GM18520 (cell line): ENCODE data around the gene FUT2.
"Not testable (repeated sequence)": the region's sequence is repeated elsewhere in the genome, so short reads cannot be mapped to it uniquely, and the experiment has no call there.

Experiments used
- ATAC-seq: cut with Tn5 transposase; IDR thresholded peaks from one replicate; pipeline ENCODE4 v1.9.1; 2021; ENCODE audit not compliant: unreplicated experiment

FUT2 gene

GRCh38 chr19:48695743-48696352 lies at the start of gene FUT2:
Gene FUT2 (plus strand): TSS chr19:48695971. CDS start chr19:48702957, 6,986 bp downstream.
- ATAC-seq: no peak

GRCh38 chr19:48646001-48646721 lies 49.6 kb upstream of the FUT2 start, which contains the start of gene CA11:
Gene CA11 (minus strand): TSS chr19:48646187. CDS start chr19:48645632, 555 bp downstream.
- ATAC-seq: peak; percentile 57

GRCh38 chr19:48646722-48647216 lies 49.0 kb upstream of the FUT2 start:
- ATAC-seq: no peak

GRCh38 chr19:48648134-48648533 lies 47.6 kb upstream of the FUT2 start:
- ATAC-seq: no peak

GRCh38 chr19:48650974-48651682 lies 44.6 kb upstream of the FUT2 start:
- no peak for ATAC-seq

GRCh38 chr19:48651683-48652048 lies 44.1 kb upstream of the FUT2 start:
- no peak for ATAC-seq

- no peak for ATAC-seq
Observed at GRCh38 chr19:48654299-48655059, 41.3 kb upstream of the FUT2 start.

- ATAC-seq: no peak
Observed at GRCh38 chr19:48656840-48657474, 38.8 kb upstream of the FUT2 start.

- ATAC-seq: not testable (repeated sequence)
Observed at GRCh38 chr19:48657828-48658227, 37.9 kb upstream of the FUT2 start.

GRCh38 chr19:48658483-48658882 lies 37.3 kb upstream of the FUT2 start:
- ATAC-seq: no peak

GRCh38 chr19:48659768-48660167 lies 36.0 kb upstream of the FUT2 start:
- ATAC-seq: no peak

GRCh38 chr19:48660852-48661710 lies 34.7 kb upstream of the FUT2 start:
- peak; percentile 45 for ATAC-seq

GRCh38 chr19:48661711-48662090 lies 34.1 kb upstream of the FUT2 start:
- no peak for ATAC-seq

GRCh38 chr19:48663667-48664066 lies 32.1 kb upstream of the FUT2 start:
- ATAC-seq: no peak

- ATAC-seq: no peak
Observed at GRCh38 chr19:48664476-48664875, 31.3 kb upstream of the FUT2 start.

GRCh38 chr19:48665786-48666185 lies 30.0 kb upstream of the FUT2 start:
- no peak for ATAC-seq

GRCh38 chr19:48668332-48668731 lies 27.4 kb upstream of the FUT2 start:
- no peak for ATAC-seq

GRCh38 chr19:48668761-48669160 lies 27.0 kb upstream of the FUT2 start:
- ATAC-seq: no peak

- no peak for ATAC-seq
Observed at GRCh38 chr19:48669903-48670668, 25.7 kb upstream of the FUT2 start.
